IMR-90 (cell line): Measurements from ENCODE around the gene KRT34. TPM values are rescaled to one million over a fixed set of nuclear protein-coding genes. Genes with fewer than 3 reads are reported as not detected.

Experiments
- ATAC-seq: fragments of 200-7000 bp; cut with Tn5 transposase; 2 replicates; pipeline ENCODE4 v1.9.1; 2020; ENCODE audit warnings: low read depth, mild to moderate bottlenecking, moderate library complexity
- BruUV-seq: library from RNA; stranded (reverse); fragments of 400-500 nt; replicated peaks from 2 replicates; lab custom pipeline; 2021; lab: Mats Ljungman, UMichigan
- CTCF ChIA-PET: fragments of 300-600 bp; formaldehyde crosslinking; extraction: SDS; loops from one replicate; lab custom pipeline; 2021; ENCODE audit warnings: antibody characterized with exemption; lab: Yijun Ruan, JAX
- POLR2A ChIA-PET: fragments of 300-600 bp; sonication (Branson Sonifier 250); formaldehyde crosslinking; loops from one replicate; lab custom pipeline; 2022; ENCODE audit warnings: antibody characterized with exemption; ENCODE audit not compliant: unreplicated experiment; lab: Charles Lee
- DNase-seq: peaks from one replicate; pipeline ENCODE4 v3.0.0; 2013
- H2AFZ ChIP-seq: replicated peaks from 2 replicates; pipeline ENCODE3; 2013; ENCODE audit warnings: low read length, mild to moderate bottlenecking; ENCODE audit not compliant: poor library complexity
- H2AK5ac ChIP-seq: 2 replicates; pipeline ENCODE4 v1.6.1; 2013; ENCODE audit warnings: low read depth, low read length, inconsistent platforms
- H2AK9ac ChIP-seq: replicated peaks from 2 replicates; pipeline ENCODE3; 2013; ENCODE audit warnings: mild to moderate bottlenecking, low read depth, low read length, moderate library complexity; ENCODE audit not compliant: poor library complexity
- H2BK120ac ChIP-seq: 2 replicates; pipeline ENCODE4 v1.6.1; 2013; ENCODE audit warnings: low read depth, low read length, inconsistent platforms
- H2BK15ac ChIP-seq: 3 replicates; pipeline ENCODE4 v1.6.1; 2013; ENCODE audit warnings: low read depth, low read length, inconsistent platforms
- H2BK20ac ChIP-seq: 2 replicates; pipeline ENCODE4 v1.6.1; 2013; ENCODE audit warnings: low read depth, mild to moderate bottlenecking, inconsistent platforms, low read length, moderate library complexity
- H2BK5ac ChIP-seq: 2 replicates; pipeline ENCODE4 v1.6.1; 2013; ENCODE audit warnings: mild to moderate bottlenecking, low read depth, low read length, inconsistent platforms; ENCODE audit not compliant: poor library complexity, severe bottlenecking
- H3K14ac ChIP-seq: replicated peaks from 2 replicates; pipeline ENCODE4 v1.6.1; 2013; ENCODE audit warnings: low read depth, low read length, inconsistent platforms
- H3K18ac ChIP-seq: 2 replicates; pipeline ENCODE4 v1.6.1; 2013; ENCODE audit warnings: low read depth, low read length, control low read depth
- H3K23ac ChIP-seq: 2 replicates; pipeline ENCODE4 v1.6.1; 2013; ENCODE audit warnings: low read depth, low read length, inconsistent platforms
- H3K27ac ChIP-seq: 2 replicates; pipeline ENCODE4 v1.5.1; 2013; ENCODE audit warnings: mild to moderate bottlenecking, control low read depth, low read length; ENCODE audit not compliant: insufficient read depth
- H3K27me3 ChIP-seq: 2 replicates; pipeline ENCODE4 v1.6.1; 2013; ENCODE audit warnings: low read length; ENCODE audit not compliant: control insufficient read depth, insufficient read depth
- H3K36me3 ChIP-seq: 2 replicates; pipeline ENCODE4 v1.6.1; 2013; ENCODE audit warnings: low read length, mixed read lengths; ENCODE audit not compliant: control insufficient read depth, insufficient read depth
- H3K4ac ChIP-seq: 2 replicates; pipeline ENCODE4 v1.6.1; 2013; ENCODE audit warnings: low read depth, low read length, inconsistent platforms
- H3K4me1 ChIP-seq: 2 replicates; pipeline ENCODE4 v1.6.1; 2013; ENCODE audit warnings: low read length, mixed read lengths; ENCODE audit not compliant: control insufficient read depth, insufficient read depth
- H3K4me2 ChIP-seq: 2 replicates; pipeline ENCODE4 v1.6.1; 2013; ENCODE audit warnings: low read depth, mild to moderate bottlenecking, control low read depth, low read length, moderate library complexity
- H3K4me3 ChIP-seq: 2 replicates; pipeline ENCODE4 v1.5.1; 2013; ENCODE audit warnings: low read depth, mild to moderate bottlenecking, control low read depth, low read length, moderate library complexity; ENCODE audit not compliant: insufficient read depth
- H3K56ac ChIP-seq: 2 replicates; pipeline ENCODE4 v1.6.1; 2013; ENCODE audit warnings: low read length, inconsistent platforms; ENCODE audit not compliant: insufficient read depth; ENCODE audit errors: extremely low read depth
- H3K79me1 ChIP-seq, 2 experiments: 2 replicates each; pipeline ENCODE4 v1.6.1; 2013; ENCODE audit warnings: low read length in 2 of 2, inconsistent platforms in 1 of 2, low read depth in 1 of 2
- H3K9ac ChIP-seq: 2 replicates; pipeline ENCODE4 v1.6.1; 2013; ENCODE audit warnings: low read depth, low read length, control low read depth
- H3K9me1 ChIP-seq: 2 replicates; pipeline ENCODE4 v1.6.1; 2013; ENCODE audit warnings: low read length, inconsistent platforms; ENCODE audit not compliant: insufficient read depth
- H3K9me3 ChIP-seq: 2 replicates; pipeline ENCODE4 v1.6.1; 2013; ENCODE audit warnings: low read length; ENCODE audit not compliant: control insufficient read depth, insufficient read depth
- H4K20me1 ChIP-seq: 2 replicates; pipeline ENCODE4 v1.6.1; 2013; ENCODE audit warnings: low read length, inconsistent platforms; ENCODE audit not compliant: insufficient read depth
- H4K5ac ChIP-seq: 2 replicates; pipeline ENCODE4 v1.6.1; 2013; ENCODE audit warnings: mild to moderate bottlenecking, low read depth, low read length, control low read depth
- H4K8ac ChIP-seq, 2 experiments: 2 replicates each; pipeline ENCODE4 v1.6.1; 2013; ENCODE audit warnings: low read depth in 2 of 2, low read length in 2 of 2, control low read depth in 1 of 2, inconsistent platforms in 1 of 2
- H4K91ac ChIP-seq: 2 replicates; pipeline ENCODE4 v1.6.1; 2013; ENCODE audit warnings: low read depth, low read length, inconsistent platforms; ENCODE audit not compliant: insufficient read depth
- RAD21 ChIP-seq: IDR thresholded peaks from 2 replicates; pipeline ENCODE4 v1.6.1; 2012; ENCODE audit warnings: low read length, improper control_type of control experiment
- SMC3 ChIP-seq: fragments of 150-350 bp; IDR thresholded peaks from 2 replicates; pipeline ENCODE4 v1.6.1; 2016; ENCODE audit warnings: low read depth, mild to moderate bottlenecking, antibody characterized with exemption, low read length, moderate library complexity
- WGBS, 2 experiments: methylation state at CpG; one replicate each; pipeline versions ENCODE4 v1.1.5 to v1.1.7; 2013; ENCODE audit warnings: missing lambda C conversion rate in 2 of 2; ENCODE audit not compliant: insufficient read length in 1 of 2; ENCODE audit errors: extremely low coverage in 2 of 2; 5-methylcytosine and 5-hydroxymethylcytosine counted together
- dilution Hi-C: fragments of 300-500 bp; cut with HindIII; formaldehyde crosslinking; loops from one replicate; pipeline ENCODE4 v1.14.3; 2018; ENCODE audit warnings: low sequenced_read_pairs; ENCODE audit not compliant: unreplicated experiment
- in situ Hi-C: fragments of 300-500 bp; cut with MboI; formaldehyde crosslinking; loops from 3 replicates; pipeline ENCODE4 v1.14.3; 2019; ENCODE audit warnings: low sequenced_read_pairs, inconsistent platforms, mixed read lengths
- intact Hi-C: fragments of 100-400 bp; cut with micrococcal nuclease; formaldehyde crosslinking; loops from 2 replicates; pipeline ENCODE4 v1.10.0; 2022
- polyA plus RNA-seq, 3 experiments: library from polyadenylated mRNA; depleted of rRNA; stranded (reverse); fragments of >200 nt; gene quantifications; 2 replicates each; pipeline ENCODE4 v1.2.3, GENCODE V29; 2012; ENCODE audit warnings: low replicate concordance in 1 of 3
- total RNA-seq: library from RNA; depleted of rRNA; stranded (reverse); fragments of >200 nt; gene quantifications from 2 replicates; pipeline ENCODE4 v1.2.3, GENCODE V29; 2012

The KRT34 gene
- total and polyA plus RNA-seq, 2 of the 4 experiments (the other 2 are of a cell fraction) = 3.4 to 3.6 TPM

GRCh38 chr17:41406205-41406604, 24.1 kb upstream of the KRT34 start:
- Histone ChIP-seq H3K4me1 (peaks cover 24% of the 10 kb centered on the region), H3K9me3 (no peaks in the 10 kb centered on the region), H3K9ac (no peak overlapping the region), H4K5ac (no peak overlapping the region), H3K18ac (no peak overlapping the region), H3K4me3 (no peak overlapping the region), H2BK20ac (peak overlapping the region; percentile 32; the same call in 1 of the 2 replicates), H3K14ac (0 out of 2 replicates have a peak overlapping the region, but pooled peaks have one; percentile 8), H2BK120ac (peak overlapping the region; percentile 21; the same call in 1 of the 2 replicates), H4K20me1 (no peaks in the 10 kb centered on the region), H3K27ac (no peak overlapping the region), H3K56ac (no peak overlapping the region), H4K91ac (peak overlapping the region; percentile 51), H2BK5ac (no peak overlapping the region), H3K4me2 (no peak overlapping the region), H2AK9ac (peak overlapping the region; percentile 31), H2BK15ac (no peak overlapping the region; the same call in 1 of the 3 replicates), H3K27me3 (no peaks in the 10 kb centered on the region), H3K23ac (0 out of 2 replicates have a peak overlapping the region, but pooled peaks have one; percentile 43), H4K8ac (no peak overlapping the region), H3K4ac (peak overlapping the region; percentile 53; the same call in 1 of the 2 replicates), H3K36me3 (no peaks in the 10 kb centered on the region), H3K9me1 (peaks cover 26% of the 10 kb centered on the region), H3K79me1 (no peaks in the 10 kb centered on the region; a peak in 1 of 4 replicates), H2AFZ (peak overlapping the region; percentile 65), H2AK5ac (peak overlapping the region; percentile 62; the same call in 1 of the 2 replicates)
- CTCF ChIA-PET = interaction anchor here (0.6 kb wide), 1 partner anchor 159 kb away, joined by 3 read pairs; no protein-coding TSS in a partner anchor
- no peak for DNase-seq
- BruUV-seq = no TSS peak
- POLR2A ChIA-PET = no interaction called here
- WGBS, 2 experiments = no CpG with 5 or more reads among the region's 5 CpGs
- ATAC-seq = no peak
- intact Hi-C loops = no loop called here
- dilution Hi-C loops = no loop called here
- in situ Hi-C loops = no loop called here
- TF ChIP-seq RAD21 = 0 out of 2 replicates have a peak, but pooled peaks have one; percentile 6
- TF ChIP-seq SMC3 = no peak
